HL-60 (cell line): ENCODE measurements around the gene CARMIL1.
"Not testable (repeated sequence)": the region's sequence is repeated elsewhere in the genome, so short reads cannot be mapped to it uniquely, and the experiment has no call there.

Experiments used
- DNase-seq, 2 experiments: peaks; one replicate each; pipeline ENCODE4 v3.0.0-alpha.2; 2010 to 2020; ENCODE audit warnings: low read depth in 1 of 2, low spot score in 1 of 2
- H3K27ac ChIP-seq: fragments of 250-450 bp; sonication (Bioruptor Pico); replicated peaks from 2 replicates; pipeline ENCODE4 v1.5.1; 2020; ENCODE audit warnings: mild to moderate bottlenecking, moderate library complexity
- H3K27me3 ChIP-seq: fragments of 250-450 bp; sonication (Bioruptor Pico); 2 replicates; pipeline ENCODE4 v1.5.1; 2021; ENCODE audit warnings: mild to moderate bottlenecking, moderate library complexity; ENCODE audit not compliant: insufficient read depth, poor library complexity, severe bottlenecking
- H3K4me3 ChIP-seq: replicated peaks from 2 replicates; pipeline ENCODE4 v1.5.1; 2011; ENCODE audit warnings: mild to moderate bottlenecking, control low read depth, low read length; ENCODE audit not compliant: insufficient read depth
- CTCF ChIP-seq: IDR thresholded peaks from one replicate; pipeline ENCODE4 v1.5.1; 2011; ENCODE audit warnings: low read length, control low read depth, inconsistent platforms; ENCODE audit not compliant: insufficient read depth
- GABPA ChIP-seq: IDR thresholded peaks from 2 replicates; pipeline ENCODE4 v1.6.1; 2012; ENCODE audit warnings: low read depth
- POLR2AphosphoS5 ChIP-seq: IDR thresholded peaks from 2 replicates; pipeline ENCODE4 v1.6.1; 2012; ENCODE audit warnings: low read depth
- REST ChIP-seq: IDR thresholded peaks from 2 replicates; pipeline ENCODE4 v1.6.1; 2012; ENCODE audit warnings: low read depth; ENCODE audit not compliant: insufficient replicate concordance
- SPI1 ChIP-seq: IDR thresholded peaks from 2 replicates; pipeline ENCODE4 v1.6.1; 2012; ENCODE audit warnings: low read depth, mild to moderate bottlenecking, borderline replicate concordance

Gene CARMIL1

DNA sequence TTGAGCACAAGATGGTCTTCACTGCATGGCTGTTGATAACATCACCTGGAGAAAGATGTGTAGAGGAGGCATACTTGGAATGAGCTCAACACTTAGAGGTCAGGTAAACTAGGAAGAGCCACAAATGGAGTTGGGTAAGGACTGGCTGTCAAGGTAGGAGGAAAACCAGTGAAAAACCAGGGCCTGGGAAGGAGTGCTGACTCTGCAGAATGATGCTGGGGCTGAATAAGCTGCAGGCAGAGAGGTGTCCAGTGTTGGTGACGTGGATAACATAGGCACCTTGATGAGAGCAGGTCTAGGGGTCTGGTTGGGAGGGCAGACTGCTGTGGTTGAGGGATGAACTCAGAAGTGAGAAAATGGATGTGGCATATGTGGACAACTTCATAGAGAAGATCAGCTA, 160.2 kb downstream of the CARMIL1 start:
- Histone ChIP-seq H3K4me3 (no peak overlapping the region), H3K27me3 (no peaks in the 10 kb centered on the region), H3K27ac (no peak overlapping the region)
- no peak for TF ChIP-seq SPI1
- no peak for TF ChIP-seq GABPA
- TF ChIP-seq REST: no peak
- TF ChIP-seq POLR2AphosphoS5: no peak
- TF ChIP-seq CTCF: no peak
- no peak for DNase-seq

DNA sequence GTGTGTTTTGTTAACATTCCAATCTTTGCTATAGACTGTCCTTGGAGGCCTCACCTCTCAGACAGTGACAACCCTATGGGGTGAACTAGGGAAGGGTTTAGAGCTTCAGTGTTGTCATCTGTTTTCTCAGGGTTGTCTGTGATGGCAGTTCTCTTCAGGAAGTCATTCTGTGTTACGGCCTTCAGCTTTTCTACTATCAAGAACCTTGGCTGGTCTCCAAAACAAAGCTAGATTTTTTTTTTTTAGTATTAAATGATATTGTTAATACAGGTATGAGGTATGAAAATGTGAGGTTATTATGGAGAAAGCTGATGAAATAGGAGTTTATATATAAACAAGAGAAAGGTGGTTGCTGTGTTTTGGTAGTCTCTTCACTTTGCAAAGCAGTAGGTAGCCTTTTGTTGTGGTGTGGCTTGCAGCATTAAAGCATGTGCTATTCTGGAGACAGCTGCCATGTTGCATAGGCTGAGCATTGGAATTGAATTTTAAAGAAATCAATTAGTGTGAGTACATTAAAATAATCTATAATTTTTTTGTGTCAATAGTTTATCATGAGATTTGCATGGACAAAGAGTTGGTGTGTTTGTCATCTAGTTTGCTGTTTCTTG, 162.6 kb downstream of the CARMIL1 start:
- Histone ChIP-seq H3K27me3 (no peaks in the 10 kb centered on the region), H3K4me3 (no peak overlapping the region)
- TF ChIP-seq POLR2AphosphoS5 (no peak), GABPA (no peak), CTCF (no peak), REST (no peak)

GRCh38 chr6:25442898-25443297, 163.7 kb downstream of the CARMIL1 start:
- H3K27me3 ChIP-seq: no peaks in the 10 kb centered on the region
- DNase-seq: no peak
- no peak overlapping the region for H3K4me3 ChIP-seq
- no peak overlapping the region for H3K27ac ChIP-seq
- TF ChIP-seq SPI1 (no peak), POLR2AphosphoS5 (no peak), CTCF (no peak), REST (no peak), GABPA (no peak)

More for the DNA sequence above, 162.6 kb downstream of the CARMIL1 start:
- DNase-seq: no peak
- no peak overlapping the region for H3K27ac ChIP-seq

- not testable (repeated sequence) for DNase-seq, H3K27me3 ChIP-seq, H3K27ac ChIP-seq, H3K4me3 ChIP-seq
Measured at GRCh38 chr6:25444521-25444920, 165.3 kb downstream of the CARMIL1 start.
